ENCODE measurements around the gene RAD1.
"Not testable (repeated sequence)": the region's sequence is repeated elsewhere in the genome, so short reads cannot be mapped to it uniquely, and the experiment has no call there.

The RAD1 gene, protein sequence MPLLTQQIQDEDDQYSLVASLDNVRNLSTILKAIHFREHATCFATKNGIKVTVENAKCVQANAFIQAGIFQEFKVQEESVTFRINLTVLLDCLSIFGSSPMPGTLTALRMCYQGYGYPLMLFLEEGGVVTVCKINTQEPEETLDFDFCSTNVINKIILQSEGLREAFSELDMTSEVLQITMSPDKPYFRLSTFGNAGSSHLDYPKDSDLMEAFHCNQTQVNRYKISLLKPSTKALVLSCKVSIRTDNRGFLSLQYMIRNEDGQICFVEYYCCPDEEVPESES

DNA sequence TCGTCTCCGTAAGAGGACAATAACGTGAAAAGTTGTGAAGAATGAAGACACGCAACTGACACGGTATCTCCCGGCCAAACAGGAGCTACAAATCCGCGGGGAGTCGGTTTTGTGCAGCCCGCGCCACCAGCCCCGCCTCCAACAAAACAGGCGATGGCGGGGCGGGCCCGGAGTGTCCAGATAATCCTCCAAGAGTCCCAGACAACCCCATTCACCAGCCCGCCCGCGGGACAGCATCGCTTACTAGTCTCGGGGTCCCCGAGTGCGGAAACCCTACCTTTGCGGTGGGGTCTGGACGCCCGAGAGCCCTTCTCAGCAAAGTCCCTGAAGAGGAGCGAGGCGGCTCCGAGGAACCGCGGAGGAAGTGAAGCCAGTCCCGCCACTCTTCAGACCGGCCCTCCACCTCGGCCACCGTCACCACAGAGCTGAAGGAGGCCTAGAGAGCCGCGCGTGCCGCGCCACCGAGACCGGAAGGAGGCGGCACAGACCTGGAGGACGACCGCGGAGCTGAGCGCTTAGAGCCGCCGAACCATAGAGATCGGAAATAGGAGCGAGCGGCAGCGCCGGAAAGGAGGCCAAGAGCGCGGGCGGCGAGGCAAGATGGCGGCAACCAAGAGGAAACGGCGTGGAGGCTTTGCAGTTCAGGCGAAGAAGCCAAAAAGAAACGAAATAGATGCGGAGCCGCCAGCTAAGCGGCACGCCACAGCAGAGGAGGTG, at the start of gene RAD1, which contains the start of gene BRIX1:
RAD1 (minus strand) TSS at position 366 of the 717 bp plus-strand sequence. CDS start 612 bp downstream, outside the sequence.
BRIX1 (plus strand) TSS at position 573 of the 717 bp plus-strand sequence; CDS start at position 601, 28 bp downstream.
- peak; percentile 88 to 95 for DNase-seq

DNA sequence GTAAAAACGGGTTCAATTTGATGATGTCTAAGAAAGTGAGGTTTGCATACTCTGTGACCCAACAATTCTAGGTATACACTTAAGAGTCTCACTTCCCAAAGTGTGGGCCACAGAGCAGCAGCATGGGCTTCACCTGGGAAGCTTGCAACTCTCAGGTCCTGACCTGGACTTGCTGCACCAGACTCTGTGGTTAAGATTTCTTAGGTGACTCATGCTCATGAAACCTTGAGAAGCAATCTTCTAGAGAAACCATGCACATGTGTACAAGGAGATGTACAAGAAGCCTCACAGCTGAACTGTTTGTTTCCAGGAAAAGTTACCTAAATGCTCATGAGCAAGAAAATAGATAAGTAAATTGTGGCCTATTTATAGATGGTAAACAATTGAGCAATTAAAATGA, 44.0 kb upstream of the RAD1 start:
- DNase-seq = no peak

DNA sequence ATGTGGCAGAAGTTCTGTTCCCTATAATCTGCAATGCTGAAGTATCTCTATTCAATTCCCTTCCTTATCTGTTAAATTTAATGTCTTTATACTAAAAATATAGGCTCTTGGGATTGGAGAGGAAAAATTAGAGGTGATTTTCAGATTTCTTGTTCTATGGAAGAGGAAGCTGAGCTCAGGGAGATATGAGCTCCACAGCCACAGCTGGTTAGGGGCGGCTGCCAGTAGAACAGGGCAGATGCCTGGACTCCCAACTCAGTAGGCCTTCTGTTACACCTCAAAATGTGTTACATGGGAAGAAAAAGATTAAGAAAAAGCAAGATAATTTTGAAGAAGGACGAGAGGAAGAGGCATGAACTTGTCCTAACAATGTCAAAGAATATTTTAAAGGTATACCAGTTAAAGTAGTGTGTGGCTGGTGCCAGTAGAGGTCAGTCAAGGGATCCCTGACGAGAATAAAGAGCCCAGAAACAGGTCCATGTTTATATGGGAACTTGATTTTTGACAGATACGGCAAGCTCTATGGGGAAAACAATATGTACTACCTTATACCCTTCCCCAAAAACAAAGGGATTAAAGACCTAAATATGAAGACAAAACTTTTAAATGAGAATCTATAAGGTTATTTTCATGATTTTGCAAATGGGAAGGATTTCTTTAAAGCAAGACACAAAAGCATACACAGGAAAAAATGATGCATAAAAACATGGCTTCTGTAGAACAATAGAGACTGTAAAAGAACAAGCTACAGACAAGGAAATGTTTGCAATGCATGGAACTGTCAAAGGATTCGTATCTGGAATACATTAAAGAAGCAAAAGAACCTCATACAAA, 42.8 kb upstream of the RAD1 start:
- DNase-seq = peak; percentile 8 to 15

DNA sequence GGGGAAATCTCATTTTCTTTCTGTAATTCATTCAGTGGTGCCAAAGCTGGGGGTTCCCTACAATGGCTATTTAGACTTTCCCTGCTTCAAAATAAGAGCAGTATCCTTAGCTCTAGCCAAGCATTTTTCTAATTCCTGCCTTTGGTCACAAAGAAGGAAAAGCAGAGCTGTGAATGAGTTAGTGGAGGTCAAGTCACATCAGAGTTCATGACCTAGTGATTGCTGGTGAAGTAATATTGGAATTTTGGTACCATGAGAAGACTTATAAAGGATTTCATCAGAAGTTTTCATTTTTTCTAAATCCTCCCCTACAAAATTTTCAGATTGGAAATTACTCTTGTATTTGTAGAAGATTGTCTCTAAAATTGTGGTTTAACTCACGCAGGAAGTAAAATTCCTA, 42.0 kb upstream of the RAD1 start:
- no peak for DNase-seq

DNA sequence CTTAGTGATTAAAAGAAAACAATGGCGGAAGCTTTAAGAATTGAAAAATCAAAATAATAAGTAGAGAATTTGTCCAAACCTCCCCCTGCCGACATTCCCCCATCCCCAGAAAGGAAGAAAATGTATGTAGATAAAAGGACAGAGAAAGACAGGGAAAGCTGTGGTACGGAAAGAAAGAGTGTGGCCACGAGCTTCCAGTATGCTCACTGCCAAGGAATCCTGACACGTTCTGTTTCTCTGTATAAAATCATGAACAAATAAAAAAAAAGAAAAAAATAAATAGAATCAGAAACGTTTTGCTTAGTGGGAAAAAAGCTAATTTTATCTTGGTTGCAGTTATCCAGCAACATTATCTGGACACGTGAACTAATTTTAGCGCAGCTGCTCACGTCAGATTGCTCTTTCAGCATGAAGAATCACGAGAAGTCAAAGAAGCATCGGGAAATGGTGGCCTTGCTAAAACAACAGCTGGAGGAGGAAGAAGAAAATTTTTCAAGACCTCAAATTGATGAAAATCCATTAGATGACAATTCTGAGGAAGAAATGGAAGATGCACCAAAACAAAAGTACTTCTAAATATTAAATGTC, 29.2 kb upstream of the RAD1 start:
- no peak for DNase-seq

DNA sequence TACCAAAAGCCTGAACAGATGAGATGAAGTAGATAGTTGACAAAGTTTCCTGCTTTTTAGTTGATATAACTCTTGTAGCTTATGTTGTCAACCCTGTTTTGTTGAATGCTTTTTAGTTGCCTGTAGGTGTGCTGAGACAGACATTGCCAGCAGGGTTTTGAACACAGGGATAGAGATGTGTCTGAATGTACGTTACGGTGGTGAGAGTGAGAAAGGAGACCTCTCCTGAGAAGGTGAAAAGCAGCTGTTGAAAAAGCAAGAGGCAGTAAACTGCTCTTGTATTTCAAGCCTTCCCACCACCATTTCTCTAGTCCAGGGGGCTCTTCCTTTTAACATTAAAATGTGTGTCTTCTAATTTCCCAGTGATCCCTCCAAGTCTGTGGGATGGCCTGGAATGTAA, 28.7 kb upstream of the RAD1 start:
- DNase-seq = no peak

DNA sequence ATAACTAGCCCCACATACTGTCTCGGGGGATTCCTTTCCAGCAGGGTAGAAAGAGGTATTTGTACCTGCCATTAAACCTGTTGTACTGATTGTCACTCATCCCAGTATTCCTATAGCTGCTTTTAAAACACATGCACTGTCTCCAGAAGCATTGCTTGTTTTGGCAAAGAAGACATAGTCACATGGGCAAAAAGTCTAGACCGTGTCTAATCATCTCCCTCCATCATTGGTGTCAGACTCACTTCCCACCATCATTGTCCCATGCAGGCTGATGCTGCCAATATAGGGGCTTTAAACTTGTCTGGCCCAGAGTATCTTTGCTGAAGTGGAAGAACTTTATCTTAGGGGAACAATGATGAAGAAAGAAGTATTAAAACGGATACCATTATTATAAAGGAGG, 26.6 kb upstream of the RAD1 start:
- DNase-seq = no peak

DNA sequence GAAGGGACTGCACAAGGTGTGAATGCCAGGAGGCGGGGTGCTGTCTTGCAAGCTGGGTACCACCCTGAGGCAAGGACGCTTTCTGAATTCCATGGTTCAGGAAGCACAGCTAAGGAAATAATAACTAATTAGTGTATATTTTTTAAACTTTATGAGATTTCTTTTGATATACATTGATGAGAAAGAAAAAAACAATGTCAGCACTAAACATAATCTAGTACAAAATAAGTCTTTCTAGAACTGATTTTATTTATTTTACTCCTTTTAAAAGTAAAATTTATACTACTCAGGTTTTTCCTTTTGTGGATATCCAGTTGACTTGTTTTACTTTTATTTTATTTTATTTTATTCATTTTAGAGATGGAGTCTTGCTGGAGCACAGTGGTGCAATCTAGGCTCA, 17.6 kb upstream of the RAD1 start:
- DNase-seq = no peak

DNA sequence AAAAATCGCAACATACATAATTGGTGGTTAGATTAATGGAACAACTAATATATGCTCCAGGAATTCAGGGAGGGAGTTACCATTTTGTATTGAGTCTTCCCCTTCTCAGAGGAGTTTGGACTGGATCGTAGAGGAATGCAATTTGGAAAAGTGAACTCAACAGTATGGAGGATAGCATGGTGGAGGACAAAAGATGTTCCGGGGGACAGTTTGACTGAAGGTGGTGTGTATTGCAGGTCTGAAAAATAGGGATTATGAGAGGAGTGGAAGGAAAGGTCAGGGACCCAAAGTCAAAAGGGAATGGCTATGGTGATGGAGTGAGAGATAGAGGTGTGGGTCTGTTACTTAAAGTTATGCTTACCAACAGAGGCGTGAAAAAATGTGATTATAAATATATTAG, 15.6 kb upstream of the RAD1 start:
- DNase-seq = no peak

DNA sequence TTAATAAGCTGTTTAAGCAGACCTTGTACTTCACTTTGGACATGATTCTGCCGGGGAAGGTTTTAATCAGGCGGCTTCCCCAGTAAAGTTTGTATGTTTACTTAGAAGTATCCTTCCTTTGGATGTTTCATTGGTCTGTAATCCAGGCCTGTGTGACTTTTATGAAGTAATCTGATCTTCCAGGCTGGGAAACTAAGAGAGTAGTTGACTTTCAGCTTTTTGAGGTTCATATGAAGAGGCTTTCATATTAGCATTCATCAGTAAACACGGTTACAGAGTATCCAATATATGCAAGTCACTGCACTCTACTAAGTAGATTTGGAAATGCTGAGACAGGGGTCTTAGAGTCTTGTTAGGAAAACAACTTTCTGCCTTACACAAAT, 15.1 kb upstream of the RAD1 start:
- DNase-seq = no peak

DNA sequence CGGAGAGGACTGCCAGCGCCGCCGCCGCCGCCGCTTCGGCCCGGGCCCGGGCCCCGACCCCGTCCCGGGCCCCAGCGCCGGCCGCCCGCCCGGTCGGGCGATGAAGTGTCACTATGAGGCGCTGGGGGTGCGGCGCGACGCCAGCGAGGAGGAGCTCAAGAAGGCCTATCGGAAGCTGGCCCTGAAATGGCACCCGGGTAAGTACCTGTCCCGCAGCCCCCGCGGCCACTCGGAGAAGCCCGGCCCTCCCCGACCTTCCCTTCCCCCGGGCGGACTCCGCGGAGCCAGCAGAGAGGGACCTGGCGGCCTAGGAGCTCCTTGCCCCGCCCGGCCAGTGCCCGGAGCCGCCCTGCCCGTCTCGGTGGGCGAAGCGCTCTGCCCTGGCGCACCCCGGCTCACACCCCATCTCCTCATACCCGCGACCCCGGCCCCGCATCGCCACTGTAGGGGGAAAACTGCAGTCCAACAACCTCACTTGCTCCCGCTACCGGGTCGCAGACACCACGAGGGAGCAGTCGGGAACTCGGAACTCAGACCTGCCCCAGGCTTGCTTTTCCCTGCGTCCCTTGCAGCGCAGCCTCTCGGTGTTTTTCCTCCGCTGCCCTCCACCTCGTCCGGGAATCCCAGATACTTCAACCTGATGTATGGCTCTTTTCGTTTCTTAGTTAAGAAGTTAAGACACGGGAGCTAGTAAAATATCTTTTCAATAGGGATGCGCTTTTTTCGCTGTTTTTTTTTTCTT, 14.6 kb upstream of the RAD1 start:
- peak; percentile 55 to 67 for DNase-seq

DNA sequence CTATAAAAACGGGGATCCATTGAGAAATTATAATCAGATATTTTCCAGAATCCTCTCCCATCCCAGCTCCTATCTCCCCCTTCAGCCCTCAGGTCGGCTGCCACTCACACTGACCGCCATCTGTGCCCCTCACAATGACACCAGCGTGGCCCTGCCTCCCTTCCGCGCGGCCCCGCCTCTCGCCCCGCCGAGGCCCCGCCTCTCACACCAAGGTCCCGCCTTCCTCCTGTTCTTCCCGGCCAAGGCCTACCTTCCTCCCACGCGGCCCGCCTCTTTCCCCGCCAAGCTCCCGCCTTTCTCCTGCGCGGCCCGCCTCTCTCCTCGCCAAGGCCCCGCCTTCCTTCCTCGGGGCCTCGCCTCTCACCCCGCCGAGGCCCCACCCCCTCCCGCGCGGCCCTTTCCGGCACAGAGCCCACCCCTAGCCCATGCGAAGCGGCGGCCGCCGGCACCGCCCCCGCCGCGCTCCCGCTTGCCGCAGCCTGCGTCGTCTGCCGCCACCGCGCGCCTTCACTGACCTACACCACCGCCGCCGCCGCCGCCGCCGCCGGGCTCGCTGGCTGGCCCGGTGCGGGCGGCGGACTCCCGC, 13.9 kb upstream of the RAD1 start, which contains the start of gene DNAJC21:
DNAJC21 (plus strand) TSS at position 426 of the 586 bp plus-strand sequence. CDS start 261 bp downstream, outside the sequence.
- DNase-seq = peak; percentile 89 to 90

DNA sequence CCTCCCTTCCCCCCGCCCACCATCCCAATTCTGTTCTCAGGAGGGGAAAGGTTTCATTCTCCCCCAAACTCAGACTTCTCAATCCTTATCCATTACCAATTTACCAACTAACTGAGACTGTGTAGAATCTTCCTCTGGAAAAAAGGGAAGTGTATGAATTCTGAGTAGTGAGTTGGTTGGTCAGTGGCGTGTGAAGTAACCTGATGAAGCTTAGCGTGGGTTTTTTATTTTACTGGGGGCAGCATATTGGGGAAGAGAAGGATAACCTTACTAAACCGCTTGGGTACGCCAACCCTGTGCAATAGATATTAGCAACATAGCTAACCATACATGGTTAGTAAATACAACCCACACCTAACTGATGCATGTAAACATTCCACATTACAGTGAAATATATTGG, 13.0 kb upstream of the RAD1 start:
- DNase-seq = no peak

DNA sequence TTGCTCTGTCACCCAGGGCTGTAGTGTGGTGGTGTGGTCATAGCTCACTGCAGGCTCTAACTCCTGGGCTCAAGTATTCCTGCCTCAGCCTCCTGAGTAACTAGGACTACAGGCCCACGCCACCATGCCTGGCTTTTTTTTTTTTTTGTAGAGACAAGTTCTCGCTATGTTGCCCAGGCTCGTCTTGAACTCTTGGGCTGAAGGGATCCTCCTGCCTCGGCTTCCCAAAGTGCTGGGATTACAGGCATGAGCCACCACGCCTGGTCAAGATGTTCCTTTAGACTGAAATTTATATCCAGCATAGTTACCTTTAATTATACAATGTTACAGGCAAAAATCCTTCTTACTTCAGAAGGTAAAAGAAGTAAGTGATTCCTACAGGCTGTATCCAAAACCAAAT, 12.5 kb upstream of the RAD1 start:
- no peak for DNase-seq

DNA sequence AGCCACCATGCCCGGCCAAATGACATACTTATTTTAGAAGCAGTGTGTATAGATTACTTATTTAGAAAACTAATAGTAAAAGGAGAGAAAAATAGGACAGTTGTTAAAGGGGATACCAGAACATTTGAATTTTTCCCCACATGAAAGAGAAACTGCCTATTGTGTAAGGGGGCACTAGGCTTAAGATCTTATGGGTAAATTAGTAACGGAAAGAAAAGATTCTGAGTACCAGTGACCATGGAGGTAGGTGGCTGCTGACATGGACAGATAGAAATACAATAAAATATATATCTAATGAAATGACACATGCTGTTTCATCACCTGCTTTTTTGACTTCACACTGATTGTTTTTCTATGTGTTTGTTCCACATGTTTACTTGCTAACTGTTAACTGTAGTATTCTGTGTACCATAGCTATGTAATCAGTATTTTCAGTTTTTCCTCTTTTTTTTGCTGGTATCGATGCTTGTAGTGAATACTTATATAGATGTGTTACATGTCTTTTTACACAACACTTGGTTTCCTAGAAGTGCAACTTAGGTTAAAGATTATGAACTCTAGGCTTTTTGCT, 11.1 kb upstream of the RAD1 start:
- no peak for DNase-seq

DNA sequence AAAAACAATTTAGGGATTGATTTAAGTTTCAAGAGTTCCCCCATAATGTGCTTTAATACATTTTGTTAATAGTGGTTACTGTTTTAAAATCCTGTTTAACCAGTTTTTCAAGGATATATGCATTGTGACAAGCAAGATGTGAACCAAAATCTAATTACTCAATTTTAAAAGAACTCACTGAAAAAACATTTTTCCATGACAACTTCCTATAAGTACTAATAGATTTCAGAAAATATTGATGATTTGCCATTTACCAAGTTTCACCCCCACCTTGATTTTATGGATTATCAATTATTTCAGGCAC, 9.1 kb upstream of the RAD1 start:
- DNase-seq = no peak

DNA sequence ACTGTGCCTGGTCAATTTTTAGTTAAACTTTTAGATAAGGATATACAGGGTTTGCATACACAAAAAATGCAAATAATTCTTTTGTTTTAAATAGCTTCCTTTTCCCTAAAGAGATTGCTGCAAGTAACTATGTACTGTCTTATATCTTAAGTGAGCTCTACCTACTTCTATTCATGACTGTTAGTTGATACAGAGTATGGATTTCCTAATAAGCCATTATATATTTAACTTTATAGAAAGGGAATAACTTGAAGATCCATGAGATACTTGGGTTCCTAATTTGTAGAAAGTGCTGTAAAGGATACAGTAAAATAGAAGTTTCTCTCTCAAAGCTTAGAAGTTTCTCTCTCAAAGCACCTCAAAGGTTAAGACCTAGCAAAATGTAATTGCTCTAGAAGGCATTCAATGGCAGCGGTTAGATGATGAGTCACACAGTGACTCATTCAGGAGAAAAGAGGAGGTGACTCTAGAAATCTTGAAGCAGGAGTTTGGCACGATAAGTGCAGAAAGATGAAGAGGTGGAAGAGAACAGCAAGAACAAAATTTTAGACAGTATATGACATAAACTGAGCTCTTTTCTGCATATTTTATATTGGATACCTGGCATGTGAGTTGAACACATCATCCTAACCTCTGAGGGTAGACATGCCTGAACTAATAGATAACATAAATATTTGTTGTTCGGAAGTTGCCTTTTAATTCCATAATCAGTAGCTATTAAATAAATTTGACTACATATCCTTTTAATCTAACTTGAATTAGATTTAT, 8.6 kb upstream of the RAD1 start:
- peak; percentile 30 to 44 for DNase-seq

DNA sequence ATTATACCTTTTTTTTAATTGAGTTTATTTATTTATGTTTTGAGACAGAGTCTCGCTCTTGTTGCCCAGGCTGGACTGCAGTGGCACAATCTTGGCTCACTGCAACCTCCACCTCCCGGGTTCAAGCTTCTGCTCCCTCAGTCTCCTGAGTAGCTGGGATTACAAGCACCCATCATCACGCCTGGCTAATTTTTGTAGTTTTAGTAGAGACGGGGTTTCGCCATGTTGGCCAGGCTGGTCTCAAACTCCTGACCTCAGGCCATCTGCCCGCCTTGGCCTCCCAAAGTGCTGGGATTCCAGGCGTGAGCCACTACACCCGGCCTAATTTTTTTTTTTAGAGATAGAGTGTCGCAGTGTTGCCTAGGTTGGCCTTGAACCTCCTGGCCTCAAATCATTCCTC, 8.0 kb upstream of the RAD1 start:
- DNase-seq = not testable (repeated sequence)

DNA sequence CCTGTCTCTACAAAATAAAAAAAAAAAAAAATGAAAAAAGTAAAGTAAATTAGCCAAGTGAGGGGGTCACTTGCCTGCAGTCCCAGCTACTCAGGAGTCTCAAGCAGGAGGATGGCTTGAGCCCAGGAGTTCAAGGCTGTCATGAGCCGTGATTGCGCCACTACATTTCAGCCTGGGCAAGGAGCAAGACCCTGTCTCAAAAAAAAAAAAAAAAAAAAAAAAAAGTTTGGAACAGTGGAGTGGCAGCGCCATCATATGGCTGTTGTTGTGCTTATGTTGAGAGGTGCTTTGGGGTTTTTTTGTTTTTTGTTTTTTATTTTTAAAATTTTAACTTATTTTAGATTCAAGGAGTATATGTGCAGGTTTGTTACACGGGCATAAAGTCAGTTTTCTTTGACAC, 3.8 kb upstream of the RAD1 start:
- no peak for DNase-seq

DNA sequence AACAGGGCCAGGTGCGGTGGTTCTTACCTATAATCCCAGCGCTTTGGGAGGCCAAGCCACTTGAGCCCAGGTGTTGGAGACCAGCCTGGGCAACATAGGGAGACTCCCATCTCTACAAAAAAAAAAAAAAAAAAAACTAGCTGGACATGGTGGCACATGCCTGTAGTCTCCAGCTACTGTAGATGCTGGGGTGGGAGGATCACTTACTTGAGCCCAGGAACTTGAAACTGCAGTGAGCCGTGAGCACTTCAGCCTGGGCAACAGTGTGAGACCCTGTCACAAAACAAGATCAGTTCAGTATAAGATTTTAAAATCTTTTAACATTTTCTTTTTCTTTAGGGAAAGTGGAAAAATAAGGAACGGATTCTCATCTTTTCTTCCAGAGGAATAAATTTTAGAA, 2.7 kb upstream of the RAD1 start:
- no peak for DNase-seq

DNA sequence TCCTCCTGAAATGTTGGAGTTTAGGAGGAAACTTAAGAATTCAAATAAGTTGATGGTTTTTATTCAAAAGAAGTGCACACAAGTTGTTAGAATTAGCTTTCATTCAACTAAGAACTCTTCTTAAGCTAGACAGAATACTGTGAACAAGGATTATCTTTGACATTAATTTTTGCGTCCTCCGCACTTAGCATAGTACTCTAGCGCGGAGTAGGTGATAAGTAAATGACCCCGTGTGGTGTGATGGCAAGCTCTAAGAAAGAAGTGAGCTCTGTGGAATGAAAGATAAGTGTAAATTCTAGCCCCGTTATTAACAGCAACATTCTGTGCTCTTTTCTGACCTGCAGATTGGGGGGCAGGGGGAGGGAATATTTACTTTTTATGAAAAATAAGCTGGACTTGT, 1.2 kb upstream of the RAD1 start:
- no peak for DNase-seq
